Esophagus muscularis mucosa (tissue), 3 donors: Measurements from ENCODE around the gene GUCY2C.
"Not testable (repeated sequence)": the region's sequence is repeated elsewhere in the genome, so short reads cannot be mapped to it uniquely, and the experiment has no call there.

ENCODE experiments used
- CTCF ChIP-seq, 3 experiments: fragments of 200-600 bp in 2 of 3; fragments of 450-650 bp in 1 of 3; sonication (generic) in 2 of 3; IDR thresholded peaks; one replicate each; pipeline ENCODE4 v1.5.1; 2017 to 2019; ENCODE audit warnings: antibody characterized with exemption in 3 of 3, mild to moderate bottlenecking in 2 of 3, moderate library complexity in 1 of 3
- POLR2A ChIP-seq: fragments of 450-650 bp; IDR thresholded peaks from one replicate; pipeline ENCODE4 v1.6.1; 2017; ENCODE audit warnings: antibody characterized with exemption, moderate library complexity, mild to moderate bottlenecking, low read depth

DNA sequence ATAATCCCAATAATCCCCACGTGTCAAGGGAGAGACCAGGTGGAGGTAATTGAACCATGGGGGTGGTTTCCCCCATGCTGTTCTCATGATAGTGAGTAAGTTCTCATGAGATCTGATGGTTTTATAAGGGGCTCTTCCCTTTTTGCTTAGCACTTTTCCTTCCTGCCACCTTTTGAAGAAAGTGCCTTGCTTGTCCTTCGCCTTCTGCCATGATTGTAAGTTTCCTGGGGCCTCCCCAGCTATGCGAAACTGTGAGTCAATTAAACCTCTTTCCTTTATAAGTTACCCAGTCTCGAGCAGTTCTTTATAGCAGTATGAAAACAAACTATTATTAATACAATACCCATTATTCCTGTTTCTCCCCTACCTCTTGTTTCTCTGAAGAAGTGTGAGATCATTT, 14.2 kb downstream of the GUCY2C start:
- TF ChIP-seq POLR2A; CTCF (IDR thresholded peaks at IDR 0.05): not testable (repeated sequence)
